Heart right ventricle (tissue), 16 donors: ENCODE data around the gene MAB21L4. TPM values are rescaled to one million over a fixed set of nuclear protein-coding genes. Genes with fewer than 3 reads are reported as not detected.

Source experiments
- ATAC-seq, 8 donors: fragments of 200-7000 bp; cut with Tn5 transposase; one replicate each; pipeline ENCODE4 v1.9.1; 2020; ENCODE audit warnings: mild to moderate bottlenecking in 8 of 8, moderate library complexity in 8 of 8, moderate number of reproducible peaks in 1 of 8
- DNase-seq, 2 donors: peaks; one replicate each; pipeline ENCODE4 v3.0.0-alpha.2; 2020
- H3K27ac ChIP-seq, 10 donors: fragments of 200-600 bp; sonication (generic) in 2 of 10; one replicate each; pipeline versions ENCODE4 v1.5.0 to v1.8.0; 2020 to 2022; ENCODE audit warnings: mild to moderate bottlenecking in 3 of 10
- H3K27me3 ChIP-seq, 7 donors: fragments of 200-600 bp; one replicate each; pipeline ENCODE4 v1.8.0; 2021 to 2022; ENCODE audit warnings: mild to moderate bottlenecking in 2 of 7
- H3K36me3 ChIP-seq, 9 donors: fragments of 200-600 bp; sonication (generic) in 1 of 9; one replicate each; pipeline versions ENCODE4 v1.5.0 to v1.8.0; 2020 to 2022; ENCODE audit warnings: mild to moderate bottlenecking in 2 of 9
- H3K4me1 ChIP-seq, 9 donors: fragments of 200-600 bp; sonication (generic) in 1 of 9; one replicate each; pipeline versions ENCODE4 v1.5.0 to v1.8.0; 2020 to 2022; ENCODE audit warnings: mild to moderate bottlenecking in 4 of 9
- H3K4me3 ChIP-seq, 10 donors: fragments of 200-600 bp; sonication (generic) in 2 of 10; one replicate each; pipeline versions ENCODE4 v1.5.0 to v1.8.0; 2020 to 2022; ENCODE audit warnings: mild to moderate bottlenecking in 7 of 10, moderate library complexity in 2 of 10
- H3K9me3 ChIP-seq, 11 donors: fragments of 200-600 bp in 10 of 11; sonication (generic) in 2 of 11; one replicate each; pipeline versions ENCODE4 v1.5.0 to v1.8.0; 2013 to 2022; ENCODE audit warnings: mild to moderate bottlenecking in 2 of 11, control low read depth in 1 of 11, moderate library complexity in 1 of 11
- WGBS, 2 donors: extraction: QIAGEN DNeasy Blood & Tissue Kit; methylation state at CpG; one replicate each; pipeline ENCODE4 v1.1.7; 2013; ENCODE audit warnings: inconsistent platforms in 1 of 2; 5-methylcytosine and 5-hydroxymethylcytosine counted together
- intact Hi-C, 10 donors: fragments of 100-400 bp; cut with DNase I; formaldehyde crosslinking; loops; one replicate each; pipeline versions ENCODE4 v1.11.1 to v1.14.2; 2022
- polyA plus RNA-seq, 2 donors: library from polyadenylated mRNA; stranded (reverse); fragments of 200-250 nt; gene quantifications; one replicate each; pipeline ENCODE4 v1.2.3, GENCODE V29; 2013
- total RNA-seq, 10 donors: library from RNA; stranded (reverse); fragmentation: NEBNext Ultra II Directional in 3 of 10; extraction: Animal tissue kit (Norgen Biotek cat#: 25700) in 3 of 10; gene quantifications; one replicate each; pipeline versions ENCODE4 v1.2.1 to v1.2.4, GENCODE V29; 2021 to 2023
- TF ChIP-seq, protein P1 (sequence below), 9 donors: fragments of 200-600 bp; sonication (generic) in 2 of 9; IDR thresholded peaks; one replicate each; pipeline versions ENCODE4 v1.5.0 to v1.8.0; 2021 to 2022; ENCODE audit warnings: antibody characterized with exemption in 9 of 9, mild to moderate bottlenecking in 5 of 9, moderate library complexity in 1 of 9
- donor health status: Arrhythmogenic right ventricular cardiomyopathy.
- donor health status: ischemic (EF 13 %, LVEDD 7.1; RV severe dilation, severe dysfunction).
- donor health status: healthy with polysubstance abuse.
- donor health status: DM: no; HTN: yes; CAD: no.
- donor health status: DM: no; HTN: no; CAD: no.
- donor health status: ischemic (EF 25% LVEDD 6.9; RV normal size, moderate dysfunction).
- donor health status: ischemic (EF 25% LVEDD 5.7; RV mildly dilated, moderate dysfunction).
- donor health status: healthy.
- donor health status: DM: yes; HTN: yes; CAD: no.
- donor health status: Ischemic cardiomyopathy.
- donor health status: ischemic (EF 35%, LVEDD 5.7; RV mildly dilated, moderate dysfunction).
- donor health status: nonischemic (EF 11% LVEDD 7.7; RV severe dilation, severe dysfunction).
- donor health status: DM: yes; HTN: yes; CAD: no.
- donor health status: PGD.
- donor health status: ischemic (EF 29% LVEDD 5.4; RV normal size, mild dysfunction).
- donor health status: nonischemic (EF 23%, LVEDD 6.1; RV moderate dilation, normal function).

Gene MAB21L4
- total and polyA plus RNA-seq, 12 donors = 0.06 to 0.32 (median 0.29) TPM; not detected in 9

DNA sequence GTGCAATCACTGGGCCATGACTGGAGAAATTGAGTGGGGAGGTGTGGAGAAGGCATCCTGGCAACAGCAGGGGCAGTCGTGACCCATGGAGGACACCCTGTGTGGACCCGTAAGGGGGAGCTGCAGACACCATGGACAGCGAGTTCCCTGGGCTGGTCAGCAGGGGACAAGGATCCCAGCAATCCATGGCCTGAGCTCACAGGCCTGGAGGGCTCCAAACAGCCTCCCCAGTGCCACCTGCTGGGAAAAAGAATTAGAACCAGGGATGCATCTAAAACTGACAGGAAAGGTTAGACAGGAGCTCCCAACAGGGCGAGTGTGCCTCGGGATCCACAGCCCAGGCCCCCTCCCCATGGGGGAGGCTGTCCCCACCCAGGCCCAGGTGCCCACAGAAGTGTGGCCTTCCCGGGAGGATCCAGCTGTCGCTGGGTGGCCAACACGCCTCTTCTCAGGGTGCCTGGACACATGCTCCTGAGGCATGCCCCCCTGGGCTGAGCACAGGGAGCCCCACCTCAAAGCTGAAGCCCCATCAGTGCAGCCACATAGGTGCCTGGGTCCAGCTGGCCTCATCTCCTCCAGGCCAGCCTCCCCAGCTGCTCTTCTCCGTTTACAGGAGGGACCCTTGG is 55.4 kb downstream of the MAB21L4 start:
- no peaks in the 10 kb centered on the region for H3K9me3 ChIP-seq
- no peaks in the 10 kb centered on the region for H3K36me3 ChIP-seq
- no peak overlapping the region for H3K4me3 ChIP-seq
- peak; percentile 51 to 64 for DNase-seq
- no peak overlapping the region for H3K27ac ChIP-seq
- TF ChIP-seq, protein P1, sequence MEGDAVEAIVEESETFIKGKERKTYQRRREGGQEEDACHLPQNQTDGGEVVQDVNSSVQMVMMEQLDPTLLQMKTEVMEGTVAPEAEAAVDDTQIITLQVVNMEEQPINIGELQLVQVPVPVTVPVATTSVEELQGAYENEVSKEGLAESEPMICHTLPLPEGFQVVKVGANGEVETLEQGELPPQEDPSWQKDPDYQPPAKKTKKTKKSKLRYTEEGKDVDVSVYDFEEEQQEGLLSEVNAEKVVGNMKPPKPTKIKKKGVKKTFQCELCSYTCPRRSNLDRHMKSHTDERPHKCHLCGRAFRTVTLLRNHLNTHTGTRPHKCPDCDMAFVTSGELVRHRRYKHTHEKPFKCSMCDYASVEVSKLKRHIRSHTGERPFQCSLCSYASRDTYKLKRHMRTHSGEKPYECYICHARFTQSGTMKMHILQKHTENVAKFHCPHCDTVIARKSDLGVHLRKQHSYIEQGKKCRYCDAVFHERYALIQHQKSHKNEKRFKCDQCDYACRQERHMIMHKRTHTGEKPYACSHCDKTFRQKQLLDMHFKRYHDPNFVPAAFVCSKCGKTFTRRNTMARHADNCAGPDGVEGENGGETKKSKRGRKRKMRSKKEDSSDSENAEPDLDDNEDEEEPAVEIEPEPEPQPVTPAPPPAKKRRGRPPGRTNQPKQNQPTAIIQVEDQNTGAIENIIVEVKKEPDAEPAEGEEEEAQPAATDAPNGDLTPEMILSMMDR (IDR thresholded peaks at IDR 0.05) = peak; percentile 21 to 73 (median 62)
- WGBS, 2 donors = 35 to 39% methylated on average over 9 of the region's 9 CpGs
- H3K27me3 ChIP-seq = peaks cover 0 to 48% (median 14%) of the 10 kb centered on the region in 7 donors
- intact Hi-C loops = loop anchor here in 4 of 10 donors (5.0 to 10.0 kb wide), 3 partner anchors 238 to 328 kb away; no protein-coding TSS in a partner anchor
- ATAC-seq = peak; percentile 70 to 86 (median 76)
- peaks cover 0 to 9% (median 4%) of the 10 kb centered on the region in 9 donors for H3K4me1 ChIP-seq

DNA sequence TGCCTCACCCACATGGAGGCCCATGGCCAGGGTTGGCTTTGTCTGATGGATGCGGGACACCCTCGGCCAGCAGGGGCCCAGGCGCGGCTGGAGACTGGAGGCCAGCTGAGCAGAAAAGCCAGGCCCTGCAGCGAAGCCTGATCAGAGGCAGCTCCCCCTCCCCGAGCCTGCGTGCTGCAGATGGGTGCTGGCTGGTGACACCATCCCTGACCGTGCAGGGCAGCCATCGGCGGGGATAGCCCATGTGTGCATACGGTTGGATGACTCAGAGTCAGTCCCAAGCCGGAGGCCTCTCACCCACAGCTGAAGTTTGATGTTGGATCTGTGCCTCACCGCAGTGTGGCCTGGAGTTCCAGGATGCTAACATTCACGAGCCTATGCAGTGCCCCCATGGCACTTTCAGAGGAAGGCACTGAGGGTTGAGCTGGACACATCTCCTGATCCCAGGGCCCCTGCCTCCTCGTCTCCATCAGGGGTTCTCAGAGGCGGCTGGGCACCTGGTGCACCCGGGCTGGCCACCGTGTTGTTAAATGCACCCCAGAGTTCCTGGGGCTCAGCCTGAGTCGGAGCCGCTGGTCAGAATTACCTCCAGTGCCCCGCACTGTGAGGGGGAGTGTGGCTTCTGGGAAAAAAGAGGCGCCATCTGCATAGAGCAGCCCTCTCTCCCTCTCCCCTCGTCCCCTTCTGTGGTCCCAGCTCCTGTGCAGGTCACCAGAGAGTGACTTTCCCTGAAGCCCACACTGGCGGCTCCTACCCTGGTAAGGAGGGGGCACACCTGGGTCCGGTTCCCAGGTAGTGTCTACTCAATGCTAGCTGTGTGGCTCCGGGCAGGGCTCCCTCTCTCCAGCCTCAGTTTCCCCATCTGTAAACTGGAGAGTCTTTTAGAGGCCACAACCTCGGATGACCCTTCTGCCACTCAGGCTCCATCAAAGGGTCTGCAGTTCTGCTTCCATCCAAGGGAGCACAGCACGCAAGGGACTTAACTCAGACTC is 56.5 kb downstream of the MAB21L4 start:
- H3K4me3 ChIP-seq = no peak overlapping the region
- H3K4me1 ChIP-seq = peaks cover 0 to 9% (median 4%) of the 10 kb centered on the region in 9 donors
- no peak for ATAC-seq
- WGBS, 2 donors = 84 to 85% methylated on average over 28 of the region's 28 CpGs
- H3K27ac ChIP-seq = no peak overlapping the region
- TF ChIP-seq, protein P1 (IDR thresholded peaks at IDR 0.05) = no peak
- DNase-seq = no peak
- intact Hi-C loops = loop anchor here in 9 of 10 donors (5.0 to 10.0 kb wide), 4 partner anchors 237 to 327 kb away; partner anchors contain the start of gene CAPN10 (in 1 of the 9)
- H3K9me3 ChIP-seq = no peaks in the 10 kb centered on the region
- H3K27me3 ChIP-seq = peaks cover 0 to 48% (median 14%) of the 10 kb centered on the region in 7 donors
- H3K36me3 ChIP-seq = no peaks in the 10 kb centered on the region

DNA sequence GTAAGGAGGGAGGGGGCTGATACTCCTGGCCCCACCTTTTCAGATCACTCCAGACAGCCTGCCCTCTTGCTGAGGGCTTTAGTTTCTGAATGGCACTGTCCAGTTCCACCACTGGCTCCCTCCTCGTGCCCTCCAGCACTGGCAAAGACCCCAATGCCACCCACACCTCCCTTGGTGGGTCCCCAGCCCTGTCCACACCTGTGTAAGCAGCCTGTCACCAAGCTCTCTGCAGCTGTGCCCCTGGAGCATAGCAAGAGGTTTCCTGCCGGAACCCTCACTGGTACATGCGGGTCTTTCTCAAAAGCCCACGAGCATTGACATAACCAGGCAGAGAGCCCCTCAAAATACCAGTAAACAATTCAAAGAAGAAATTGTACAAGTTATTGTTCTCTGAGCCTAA is 58.3 kb downstream of the MAB21L4 start:
- WGBS, 2 donors = 66% methylated on average over 4 of the region's 4 CpGs
- intact Hi-C loops = loop anchor here in 6 of 10 donors (5.0 to 10.0 kb wide), 3 partner anchors 253 to 325 kb away; partner anchors contain the start of gene CAPN10 (in 1 of the 6)
- ATAC-seq = no peak

More for the DNA sequence above, 58.3 kb downstream of the MAB21L4 start:
- no peak for DNase-seq
- TF ChIP-seq, protein P1 (IDR thresholded peaks at IDR 0.05) = no peak
- Histone ChIP-seq H3K27ac (no peak overlapping the region), H3K36me3 (no peaks in the 10 kb centered on the region), H3K27me3 (peaks cover 0 to 42% (median 14%) of the 10 kb centered on the region in 7 donors), H3K9me3 (no peaks in the 10 kb centered on the region), H3K4me1 (peaks cover 0 to 9% (median 4%) of the 10 kb centered on the region in 9 donors), H3K4me3 (no peak overlapping the region)
